HCT116 (cell line): ENCODE data around the gene AGAP1.

Experiments used
- CTCF ChIP-seq, 3 experiments: fragments of 200-600 bp in 1 of 3; sonication (generic) in 1 of 3; IDR thresholded peaks in 2 of 3; conservative IDR thresholded peaks in 1 of 3; 2 replicates each; pipeline ENCODE4 v1.5.1; 2012 to 2017; ENCODE audit warnings: low read depth in 2 of 3, low read length in 2 of 3, antibody characterized with exemption in 1 of 3, borderline replicate concordance in 1 of 3, control low read depth in 1 of 3, mild to moderate bottlenecking in 1 of 3, mixed read lengths in 1 of 3, mixed run types in 1 of 3, moderate library complexity in 1 of 3; ENCODE audit not compliant: insufficient read depth in 1 of 3
- POLR2A ChIP-seq: IDR thresholded peaks from 2 replicates; pipeline ENCODE4 v1.7.0; 2011; ENCODE audit warnings: borderline replicate concordance; ENCODE audit not compliant: insufficient read depth, insufficient read length; ENCODE audit errors: extremely low read depth
- SIN3A ChIP-seq: IDR thresholded peaks from 2 replicates; pipeline ENCODE4 v1.6.1; 2012; ENCODE audit warnings: low read depth
- TCF7L2 ChIP-seq: IDR thresholded peaks from 2 replicates; pipeline ENCODE4 v1.7.0; 2011; ENCODE audit warnings: borderline replicate concordance, inconsistent platforms; ENCODE audit not compliant: insufficient read depth, insufficient read length; ENCODE audit errors: extremely low read depth

GRCh38 chr2:236034974-236035373 is 541.1 kb downstream of the AGAP1 start:
- TF ChIP-seq TCF7L2 (no peak), CTCF (IDR thresholded peaks at IDR 0.05 in 2 of 3, conservative IDR thresholded peaks at IDR 0.05 in 1 of 3; ENCODE audit: borderline replicate concordance in 1 of 3, insufficient read depth in 1 of 3, low read depth in 2 of 3, low read length in 2 of 3) (no peak), SIN3A (no peak), POLR2A (no peak)
